ENCODE measurements around the gene GLP1R. TPM values are rescaled to one million over a fixed set of nuclear protein-coding genes. Genes with fewer than 3 reads are reported as not detected.

Gene GLP1R
- total RNA-seq, 1 experiment from 2014 or later, result not detected

DNA sequence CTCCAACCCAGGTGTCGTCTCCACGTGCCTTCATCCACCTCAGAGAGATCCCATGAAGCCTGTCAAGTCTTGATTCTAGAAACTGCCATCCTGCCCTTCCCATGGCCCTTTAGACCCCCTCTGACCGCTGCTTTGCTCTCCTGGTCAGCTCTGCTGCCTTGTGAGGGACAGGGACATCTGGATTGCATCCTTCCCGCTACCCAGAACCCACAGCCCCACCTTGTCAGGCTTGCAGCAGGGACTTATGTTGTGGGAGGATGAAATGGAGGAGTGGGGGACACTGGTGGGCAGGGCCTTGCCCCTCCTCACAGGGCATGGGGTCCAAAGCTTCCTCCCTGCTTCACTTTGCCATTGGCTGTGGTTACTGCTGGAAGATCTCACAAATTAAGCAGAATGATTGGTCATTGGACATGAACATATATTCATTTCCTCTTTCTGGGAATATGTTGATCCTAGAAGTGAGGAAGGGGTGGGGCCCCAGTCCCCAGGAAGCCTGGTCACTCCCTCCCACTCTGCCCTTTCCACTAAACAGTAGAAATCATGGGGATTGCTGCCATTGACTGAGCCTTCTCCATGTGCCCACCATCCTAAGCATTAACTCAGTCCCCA lies 4.5 kb downstream of the GLP1R start:
- Histone ChIP-seq H3K9me3 (ENCODE audit: control insufficient read depth, insufficient read depth, low read depth, low read length) (no peaks in the 10 kb centered on the region), H3K27me3 (ENCODE audit: control insufficient read depth, insufficient read depth, low read length) (no peaks in the 10 kb centered on the region; the same call in 1 of the 2 replicates), H3K27ac (ENCODE audit: low read length) (no peak overlapping the region), H3K4me3 (ENCODE audit: low read depth in 2 of 2, low read length in 2 of 2) (no peak overlapping the region), H3K4me1 (ENCODE audit: control insufficient read depth, insufficient read depth, low read length) (no peaks in the 10 kb centered on the region; the same call in 1 of the 2 replicates), H3K36me3 (ENCODE audit: control insufficient read depth, insufficient read depth, low read length) (no peaks in the 10 kb centered on the region)
- intact Hi-C loops (cut with micrococcal nuclease; ENCODE audit: unreplicated experiment) (no loop called here), in situ Hi-C loops (cut with HindIII; ENCODE audit: low pct_unique_long_range_greater_than_20kb, low sequenced_read_pairs) (no loop called here)
- ChIA-PET POLR2A (no interaction called here), CTCF (no interaction called here)
- TF ChIP-seq SIN3A (IDR thresholded peaks at IDR 0.05; ENCODE audit: borderline replicate concordance, insufficient read depth, low read depth, low read length), result no peak
- no peak for TF ChIP-seq REST (IDR thresholded peaks at IDR 0.05; ENCODE audit: insufficient read depth in 1 of 2, low read depth in 2 of 2, low read length in 1 of 2)
- TF ChIP-seq, protein P1, sequence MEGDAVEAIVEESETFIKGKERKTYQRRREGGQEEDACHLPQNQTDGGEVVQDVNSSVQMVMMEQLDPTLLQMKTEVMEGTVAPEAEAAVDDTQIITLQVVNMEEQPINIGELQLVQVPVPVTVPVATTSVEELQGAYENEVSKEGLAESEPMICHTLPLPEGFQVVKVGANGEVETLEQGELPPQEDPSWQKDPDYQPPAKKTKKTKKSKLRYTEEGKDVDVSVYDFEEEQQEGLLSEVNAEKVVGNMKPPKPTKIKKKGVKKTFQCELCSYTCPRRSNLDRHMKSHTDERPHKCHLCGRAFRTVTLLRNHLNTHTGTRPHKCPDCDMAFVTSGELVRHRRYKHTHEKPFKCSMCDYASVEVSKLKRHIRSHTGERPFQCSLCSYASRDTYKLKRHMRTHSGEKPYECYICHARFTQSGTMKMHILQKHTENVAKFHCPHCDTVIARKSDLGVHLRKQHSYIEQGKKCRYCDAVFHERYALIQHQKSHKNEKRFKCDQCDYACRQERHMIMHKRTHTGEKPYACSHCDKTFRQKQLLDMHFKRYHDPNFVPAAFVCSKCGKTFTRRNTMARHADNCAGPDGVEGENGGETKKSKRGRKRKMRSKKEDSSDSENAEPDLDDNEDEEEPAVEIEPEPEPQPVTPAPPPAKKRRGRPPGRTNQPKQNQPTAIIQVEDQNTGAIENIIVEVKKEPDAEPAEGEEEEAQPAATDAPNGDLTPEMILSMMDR (IDR thresholded peaks at IDR 0.05), result no peak
- TF ChIP-seq POLR2AphosphoS5 (IDR thresholded peaks at IDR 0.05; ENCODE audit: low read depth, low read length), result no peak
- no peak for TF ChIP-seq TCF7L2 (IDR thresholded peaks at IDR 0.05; ENCODE audit: low read depth, low read length)
- no peak for ATAC-seq
- no TSS peak for BruUV-seq (replicated peaks)
- no peak for DNase-seq (ENCODE audit: low read depth, low spot score)

DNA sequence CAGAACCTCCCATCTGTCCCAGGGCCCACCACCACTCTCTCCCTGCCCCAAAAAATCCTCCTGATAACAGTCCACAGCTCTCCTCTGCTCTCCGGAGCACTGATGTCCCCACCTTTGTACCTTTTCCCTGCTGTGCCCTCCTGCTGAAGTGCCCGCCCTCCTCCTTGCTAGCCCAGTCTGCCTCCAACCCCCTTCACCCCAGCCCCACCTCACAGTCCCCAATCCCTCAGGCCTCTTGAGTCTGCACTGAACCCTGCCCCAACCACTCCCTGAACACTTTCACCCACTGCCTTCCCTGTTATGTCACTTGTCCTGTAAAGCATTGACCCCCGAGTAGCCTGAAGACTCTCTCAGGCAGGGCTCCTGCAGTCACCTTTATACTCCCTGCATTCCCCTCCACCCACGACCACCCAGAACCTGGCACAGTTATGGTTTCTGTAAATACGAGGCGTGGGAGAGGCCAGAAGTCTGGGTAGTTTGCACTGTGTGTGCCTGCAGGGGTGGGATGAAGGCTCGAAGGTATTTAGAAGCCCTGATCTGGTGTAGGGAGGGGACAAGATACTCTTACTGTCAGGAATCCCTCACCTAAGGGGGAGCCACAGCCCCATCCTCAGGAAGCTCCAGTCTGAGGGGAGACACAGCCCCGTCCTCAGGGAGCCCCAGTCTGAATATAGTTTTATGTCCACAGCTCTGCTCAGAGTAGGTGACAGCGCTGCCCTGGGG lies 5.4 kb downstream of the GLP1R start:
- DNase-seq (ENCODE audit: low read depth, low spot score) (no peak), ATAC-seq (no peak)
- ChIA-PET POLR2A (no interaction called here), CTCF (no interaction called here)
- no peaks in the 10 kb centered on the region; the same call in 1 of the 2 replicates for H3K27me3 ChIP-seq (ENCODE audit: control insufficient read depth, insufficient read depth, low read length)
- BruUV-seq (replicated peaks), result no TSS peak
- TF ChIP-seq TCF7L2 (IDR thresholded peaks at IDR 0.05; ENCODE audit: low read depth, low read length), result no peak
- no peak for TF ChIP-seq SIN3A (IDR thresholded peaks at IDR 0.05; ENCODE audit: borderline replicate concordance, insufficient read depth, low read depth, low read length)
- no peak for TF ChIP-seq REST (IDR thresholded peaks at IDR 0.05; ENCODE audit: insufficient read depth in 1 of 2, low read depth in 2 of 2, low read length in 1 of 2)
- TF ChIP-seq POLR2AphosphoS5 (IDR thresholded peaks at IDR 0.05; ENCODE audit: low read depth, low read length), result no peak
- TF ChIP-seq, protein P1 (IDR thresholded peaks at IDR 0.05), result no peak
- no peaks in the 10 kb centered on the region; the same call in 1 of the 2 replicates for H3K4me1 ChIP-seq (ENCODE audit: control insufficient read depth, insufficient read depth, low read length)
- in situ Hi-C loops (cut with HindIII; ENCODE audit: low pct_unique_long_range_greater_than_20kb, low sequenced_read_pairs) (no loop called here), intact Hi-C loops (cut with micrococcal nuclease; ENCODE audit: unreplicated experiment) (no loop called here)
- H3K36me3 ChIP-seq (ENCODE audit: control insufficient read depth, insufficient read depth, low read length), result no peaks in the 10 kb centered on the region
- no peak overlapping the region for H3K27ac ChIP-seq (ENCODE audit: low read length)
- H3K9me3 ChIP-seq (ENCODE audit: control insufficient read depth, insufficient read depth, low read depth, low read length), result no peaks in the 10 kb centered on the region
- no peak overlapping the region for H3K4me3 ChIP-seq (ENCODE audit: low read depth in 2 of 2, low read length in 2 of 2)

All from Panc1 (cell line).